ENCODE measurements around the gene GSTT2. TPM values are rescaled to one million over a fixed set of nuclear protein-coding genes. Genes with fewer than 3 reads are reported as not detected.

Gene GSTT2
- total and polyA plus RNA-seq, 4 donors = 0.19 to 1.2 (median 0.64) TPM

- Histone ChIP-seq H3K9me3 (ENCODE audit: control insufficient read depth in 4 of 4, low read length in 3 of 4) (no peaks in the 10 kb centered on the region), H3K27ac (ENCODE audit: low read depth in 1 of 2, low read length in 2 of 2) (no peak overlapping the region), H3K4me1 (ENCODE audit: control insufficient read depth in 4 of 4, insufficient read depth in 4 of 4, low read length in 3 of 4) (no peaks in the 10 kb centered on the region), H3K27me3 (ENCODE audit: control insufficient read depth in 4 of 4, insufficient read depth in 4 of 4, low read length in 3 of 4) (no peaks in the 10 kb centered on the region), H3K36me3 (ENCODE audit: control insufficient read depth in 4 of 4, insufficient read depth in 3 of 4, low read depth in 1 of 4, low read length in 3 of 4) (no peaks in the 10 kb centered on the region), H3K4me3 (ENCODE audit: low read depth in 1 of 3, low read length in 3 of 3) (no peak overlapping the region), H3K9ac (ENCODE audit: low read depth in 1 of 2, low read length in 2 of 2) (no peak overlapping the region)
- WGBS = 89% methylated on average over 9 of the region's 9 CpGs
- DNase-seq (ENCODE audit: low spot score) = no peak
- TF ChIP-seq RXRA (IDR thresholded peaks at IDR 0.05) (no peak), ZBTB33 (IDR thresholded peaks at IDR 0.05) (no peak)
Observed at GRCh38 chr22:24003887-24004286, 24.0 kb downstream of the GSTT2 start.

- TF ChIP-seq MAX (IDR thresholded peaks at IDR 0.05) = no peak
- TF ChIP-seq JUND (IDR thresholded peaks at IDR 0.05) = no peak
- TF ChIP-seq ZBTB33 (IDR thresholded peaks at IDR 0.05) = no peak
- TF ChIP-seq RAD21 (IDR thresholded peaks at IDR 0.05) = no peak
- TF ChIP-seq EGR1 (IDR thresholded peaks at IDR 0.05; ENCODE audit: low read depth in 2 of 2) = no peak
- no peak for TF ChIP-seq YY1 (IDR thresholded peaks at IDR 0.05)
- TF ChIP-seq SP1 (IDR thresholded peaks at IDR 0.05) = no peak
- TF ChIP-seq HNF4A (conservative IDR thresholded peaks at IDR 0.05) = no peak
- no peak for TF ChIP-seq CTCF (IDR thresholded peaks at IDR 0.05; ENCODE audit: low read depth, low read length, missing input control)
- no peak for TF ChIP-seq GABPA (IDR thresholded peaks at IDR 0.05 in 1 of 2, conservative IDR thresholded peaks at IDR 0.05 in 1 of 2)
- no peaks in the 10 kb centered on the region for H3K27me3 ChIP-seq (ENCODE audit: control insufficient read depth in 4 of 4, insufficient read depth in 4 of 4, low read length in 3 of 4)
- H3K4me1 ChIP-seq (ENCODE audit: control insufficient read depth in 4 of 4, insufficient read depth in 4 of 4, low read length in 3 of 4) = no peaks in the 10 kb centered on the region
- no peaks in the 10 kb centered on the region for H3K9me3 ChIP-seq (ENCODE audit: control insufficient read depth in 4 of 4, low read length in 3 of 4)
- WGBS = 80% methylated on average over 6 of the region's 6 CpGs
- H3K36me3 ChIP-seq (ENCODE audit: control insufficient read depth in 4 of 4, insufficient read depth in 3 of 4, low read depth in 1 of 4, low read length in 3 of 4) = no peaks in the 10 kb centered on the region
- H3K4me3 ChIP-seq (ENCODE audit: low read depth in 1 of 3, low read length in 3 of 3) = no peak within 1 kb of the TSS
- H3K27ac ChIP-seq (ENCODE audit: low read depth in 1 of 2, low read length in 2 of 2) = no peak within 1 kb of the TSS
- no peak within 1 kb of the TSS for H3K9ac ChIP-seq (ENCODE audit: low read depth in 1 of 2, low read length in 2 of 2)
- DNase-seq (ENCODE audit: low spot score) = no peak
Observed at GRCh38 chr22:24005201-24005600, 25.3 kb downstream of the GSTT2 start, which contains the start of gene GSTT4. TSS of gene GSTT4 (minus strand) at chr22:24005453. CDS start at chr22:24005356, 97 bp downstream.

Measured in liver (tissue), 9 donors.